ACHN (cell line): ENCODE data around the gene ADAMTS6.
A peak's percentile ranks its signal among the peaks of the same experiment; 100 is the strongest.

Experiments
- DNase-seq: peaks from one replicate; pipeline ENCODE4 v3.0.0-alpha.2; 2015
- in situ Hi-C: cut with HindIII; loops from 2 replicates; pipeline ENCODE4 v1.10.0; 2017; ENCODE audit warnings: low sequenced_read_pairs, low pct_ligation_motif_present, low pct_unique_long_range_greater_than_20kb

ADAMTS6 gene

DNA sequence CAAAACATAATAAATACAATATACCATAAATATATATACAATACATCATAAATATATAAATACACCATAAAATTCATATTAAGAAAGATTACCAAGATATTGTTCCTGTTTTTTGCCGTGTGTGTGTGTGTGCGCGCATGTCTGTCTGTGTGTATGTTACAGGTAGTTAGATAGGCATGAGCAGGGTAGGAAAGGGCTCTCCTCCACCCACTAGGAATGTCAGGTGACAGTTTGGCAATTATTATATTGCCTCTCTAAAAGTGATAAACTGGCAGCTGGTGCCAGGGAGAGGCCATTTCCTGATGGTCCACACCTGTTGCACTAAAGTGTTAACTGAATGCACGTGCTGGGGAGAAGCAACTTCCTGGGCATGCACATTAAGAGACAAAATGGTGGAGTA is 232.8 kb downstream of the ADAMTS6 start:
- in situ Hi-C loops = no loop called here
- DNase-seq = no peak

DNA sequence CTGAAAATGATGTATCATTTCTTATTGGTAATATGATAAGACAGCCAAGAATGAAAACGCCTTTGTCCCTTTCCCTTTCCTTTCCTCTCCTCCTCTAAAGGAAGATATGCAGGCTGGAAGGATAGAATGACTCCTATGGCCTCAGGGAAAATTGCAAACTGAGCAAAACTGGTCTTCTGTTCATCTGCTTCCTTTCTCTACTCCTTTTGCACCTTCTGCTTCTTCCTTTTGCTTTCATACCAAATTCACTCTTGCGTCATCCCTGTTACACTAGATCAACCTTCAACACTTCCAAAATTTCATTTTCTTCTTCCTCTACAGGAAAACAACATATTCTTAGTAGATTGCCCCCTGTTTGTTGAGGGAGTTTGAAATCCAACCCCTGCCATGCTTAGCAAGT is 234.1 kb downstream of the ADAMTS6 start:
- no peak for DNase-seq
- in situ Hi-C loops = no loop called here

DNA sequence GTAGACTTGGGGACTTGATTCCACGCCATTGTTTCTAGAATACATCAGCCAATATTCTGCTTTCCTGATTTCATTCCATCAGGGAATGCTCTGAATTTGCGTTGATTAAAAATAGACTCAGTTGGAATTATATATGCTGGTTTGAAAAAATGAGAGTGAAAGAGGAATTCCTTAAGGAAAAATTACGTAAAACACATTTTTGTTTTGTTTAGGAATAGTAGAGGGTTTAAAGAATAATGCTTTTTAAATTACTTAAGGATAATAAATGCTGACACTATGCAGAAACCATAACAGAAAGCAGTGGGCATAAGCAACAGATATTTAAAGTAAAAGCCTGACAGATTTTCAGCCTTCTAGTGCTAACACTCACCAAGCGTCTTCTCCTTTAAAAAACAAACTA is 235.0 kb downstream of the ADAMTS6 start:
- DNase-seq = no peak
- in situ Hi-C loops = no loop called here

DNA sequence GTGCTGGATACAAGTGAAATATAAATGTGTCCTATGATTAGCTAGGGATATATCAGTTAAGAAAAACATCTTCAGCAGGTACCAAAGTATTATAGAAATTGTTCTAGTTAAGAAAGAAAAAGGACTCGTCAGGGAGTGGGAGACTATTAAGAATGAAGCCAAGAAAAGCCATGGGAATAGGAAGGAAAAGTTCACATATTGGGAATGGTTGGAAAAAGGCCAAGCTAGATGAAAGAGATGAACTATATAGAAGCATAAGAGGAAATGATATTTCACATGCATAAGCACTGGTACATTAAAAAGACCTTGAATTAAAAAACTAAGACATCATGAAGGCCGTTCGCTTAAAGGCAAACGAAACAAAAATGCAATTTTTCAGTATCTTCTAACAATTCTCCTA is 237.7 kb downstream of the ADAMTS6 start:
- no peak for DNase-seq
- in situ Hi-C loops = no loop called here

DNA sequence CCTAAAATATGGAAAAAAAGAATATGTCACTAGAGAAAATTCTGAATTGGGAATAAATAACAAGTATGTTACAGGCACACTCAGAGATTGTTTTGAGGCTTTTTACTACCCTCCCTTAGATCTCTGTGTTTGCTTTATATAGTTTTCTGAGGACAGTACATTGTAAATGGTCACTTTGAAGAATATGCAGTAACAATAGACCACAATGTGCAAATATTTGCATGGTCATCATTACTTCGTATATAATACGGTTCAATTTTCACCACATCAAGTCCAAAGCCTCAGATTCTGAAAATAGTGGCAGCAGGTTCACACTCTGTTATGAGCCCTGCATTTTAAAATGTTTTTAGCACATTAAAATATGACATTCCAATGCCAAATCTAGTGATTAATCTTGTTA is 238.6 kb downstream of the ADAMTS6 start:
- no peak for DNase-seq
- in situ Hi-C loops = no loop called here

DNA sequence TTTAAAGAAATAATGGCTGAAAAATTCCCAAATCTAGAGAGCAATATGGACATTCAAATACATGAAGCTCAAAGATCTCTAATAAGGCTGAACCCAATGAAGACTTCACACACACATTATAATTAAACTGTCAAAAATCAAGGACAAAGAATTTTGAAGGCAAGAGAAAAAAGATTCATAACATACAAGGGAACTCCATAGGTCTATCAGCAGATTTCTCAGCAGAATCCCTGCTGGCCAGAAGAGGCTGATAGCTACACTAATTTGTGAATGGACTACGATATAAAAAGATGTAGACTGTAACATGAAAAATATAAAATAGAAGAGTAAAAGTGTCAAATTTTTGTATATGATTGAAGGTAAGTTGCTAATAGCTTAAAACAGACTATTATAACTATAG is 251.9 kb downstream of the ADAMTS6 start:
- in situ Hi-C loops = no loop called here
- no peak for DNase-seq

DNA sequence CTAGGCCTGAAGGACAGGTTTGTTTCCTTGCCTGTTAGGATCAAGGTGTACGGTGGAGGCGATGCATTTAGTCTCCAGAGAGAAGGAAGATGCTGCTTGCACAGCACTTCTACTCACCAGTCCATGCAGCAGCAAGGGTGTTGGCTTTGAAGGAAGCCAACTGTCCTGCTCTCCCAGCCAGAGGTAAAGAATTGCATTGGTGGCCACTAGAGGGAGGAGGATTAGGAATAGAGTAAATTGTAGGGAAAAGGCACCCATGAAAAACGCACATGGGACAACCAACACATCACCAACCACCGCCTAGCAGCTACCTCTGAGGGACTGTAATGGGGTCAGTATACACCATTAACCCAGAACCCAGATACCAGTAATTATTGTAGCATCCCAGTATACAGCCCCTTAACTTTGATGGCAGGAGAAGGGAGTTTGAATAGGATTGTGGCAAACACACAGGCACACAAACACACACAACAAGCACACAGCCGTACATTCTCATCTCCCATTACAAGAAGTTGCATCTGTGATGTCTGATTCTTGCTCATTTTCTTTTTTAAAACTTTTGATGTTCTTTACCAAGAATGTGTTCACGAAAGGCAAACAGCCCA is 267.7 kb downstream of the ADAMTS6 start:
- DNase-seq = peak; percentile 35
- in situ Hi-C loops = no loop called here

DNA sequence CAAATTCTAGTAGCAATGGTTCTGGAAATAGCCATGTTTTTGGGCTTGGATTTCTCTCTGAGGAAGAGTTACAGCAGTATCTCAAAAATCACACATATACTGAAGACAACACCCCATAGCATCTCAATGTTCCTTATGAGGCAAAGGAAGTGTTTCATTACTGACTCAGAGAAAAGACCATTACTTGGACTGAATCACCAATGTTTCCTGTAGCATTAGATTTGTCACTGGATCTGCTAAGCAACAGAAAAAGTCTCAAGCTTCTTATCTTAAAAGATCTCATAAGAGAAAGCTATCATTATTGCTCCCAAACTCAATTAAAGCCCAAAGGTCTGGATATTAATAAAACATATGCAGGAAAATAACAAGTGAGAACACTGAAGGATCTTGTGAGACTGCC is 272.4 kb downstream of the ADAMTS6 start:
- in situ Hi-C loops = no loop called here
- peak; percentile 60 for DNase-seq

DNA sequence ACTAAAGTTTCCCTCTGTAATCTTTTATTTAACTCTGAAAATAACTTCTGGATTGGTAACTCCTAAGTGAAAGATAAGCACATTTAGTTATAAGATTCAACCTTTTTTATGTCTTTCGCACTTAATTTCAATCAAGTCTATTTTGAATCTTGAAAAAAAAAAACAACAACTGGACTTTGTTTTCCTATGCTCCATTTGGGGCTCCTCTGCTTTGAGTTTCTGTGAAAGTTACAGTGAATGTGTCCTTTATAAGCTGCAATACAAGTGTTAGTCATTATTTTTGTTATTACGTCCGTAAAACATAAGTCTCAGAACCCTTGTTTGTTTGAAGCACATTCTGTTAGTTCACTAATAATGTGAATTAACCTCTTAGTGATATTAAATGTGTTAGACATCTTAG is 276.8 kb downstream of the ADAMTS6 start:
- no peak for DNase-seq
- in situ Hi-C loops = no loop called here

DNA sequence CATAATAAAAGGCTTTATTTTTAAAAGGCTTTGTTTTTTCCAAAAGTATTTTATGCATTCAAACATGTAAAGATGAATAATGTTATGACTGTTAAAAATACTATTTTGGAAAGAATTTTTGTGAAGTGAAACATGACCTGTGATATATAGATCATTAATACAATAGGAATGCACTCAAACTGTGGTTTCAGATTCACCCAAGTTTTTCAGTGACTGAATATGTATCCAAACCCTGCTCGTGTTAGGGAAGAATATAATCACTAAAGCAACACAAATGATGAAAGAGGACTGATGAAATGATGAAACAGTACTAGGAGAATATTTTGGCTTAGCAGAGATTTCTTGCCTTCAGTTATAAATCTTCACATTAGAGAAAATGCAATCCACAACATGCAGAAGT is 278.0 kb downstream of the ADAMTS6 start:
- DNase-seq = peak; percentile 66
- in situ Hi-C loops = no loop called here

DNA sequence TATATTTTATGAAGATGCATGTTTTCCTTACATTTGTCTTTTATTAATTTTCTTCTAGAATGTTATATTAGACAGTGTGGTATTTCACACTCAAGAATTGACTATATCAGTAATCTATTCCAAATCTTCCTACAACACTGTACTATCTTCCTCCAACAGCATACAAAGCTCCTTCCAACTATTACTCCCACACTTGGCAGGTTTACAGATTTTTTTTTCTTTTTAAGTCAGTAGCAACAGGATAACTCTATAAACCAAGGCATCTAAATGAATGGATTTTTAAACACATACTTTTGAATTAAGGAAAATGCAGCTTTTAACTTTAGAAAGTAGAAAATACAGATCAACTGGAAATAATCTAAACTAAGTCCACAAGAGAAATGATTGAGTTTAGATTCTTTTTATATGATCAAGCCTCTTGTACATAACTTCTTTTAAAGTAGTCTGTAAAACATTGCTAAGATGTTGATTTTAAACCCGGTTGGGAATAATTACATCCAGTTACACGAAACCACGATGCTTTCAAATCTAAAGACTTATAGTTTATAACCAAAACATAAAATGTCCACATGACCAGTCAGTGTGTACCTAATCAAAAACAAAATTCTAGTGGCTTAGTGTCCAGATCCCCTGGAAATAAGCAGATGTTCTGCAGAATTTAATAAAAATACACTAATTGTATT is 281.6 kb downstream of the ADAMTS6 start:
- in situ Hi-C loops = no loop called here
- peak; percentile 65 for DNase-seq

DNA sequence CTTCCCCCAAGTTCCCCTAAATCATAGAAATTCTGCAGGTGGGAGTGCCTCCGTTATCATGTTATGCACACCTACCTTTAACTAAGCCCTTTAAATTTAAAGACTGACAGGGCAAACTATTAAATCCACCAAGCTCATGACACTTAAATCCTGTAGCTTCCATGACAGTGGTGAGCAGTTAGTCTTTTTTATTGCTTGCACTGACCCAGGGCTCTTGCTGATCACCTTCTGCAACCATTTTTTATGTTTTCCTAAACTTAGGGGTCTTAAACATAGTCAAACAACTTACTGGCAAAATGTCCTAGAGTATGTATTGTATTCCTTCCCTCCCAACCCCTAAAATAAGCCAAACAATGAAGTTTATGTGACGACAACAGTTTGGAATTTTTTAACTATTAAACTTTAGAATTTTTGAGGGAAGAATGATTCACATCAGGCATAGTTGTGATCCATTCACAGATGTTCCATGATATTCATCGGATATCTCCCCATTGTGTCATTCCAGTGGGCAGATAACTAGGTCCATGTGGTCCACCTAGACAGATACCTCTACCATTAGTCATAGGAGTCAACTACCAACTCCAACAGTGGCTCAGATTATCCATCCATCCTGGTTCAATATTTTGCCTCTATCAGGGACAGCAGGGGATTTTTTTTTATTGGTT is 283.1 kb downstream of the ADAMTS6 start:
- peak; percentile 96 for DNase-seq
- in situ Hi-C loops = no loop called here

DNA sequence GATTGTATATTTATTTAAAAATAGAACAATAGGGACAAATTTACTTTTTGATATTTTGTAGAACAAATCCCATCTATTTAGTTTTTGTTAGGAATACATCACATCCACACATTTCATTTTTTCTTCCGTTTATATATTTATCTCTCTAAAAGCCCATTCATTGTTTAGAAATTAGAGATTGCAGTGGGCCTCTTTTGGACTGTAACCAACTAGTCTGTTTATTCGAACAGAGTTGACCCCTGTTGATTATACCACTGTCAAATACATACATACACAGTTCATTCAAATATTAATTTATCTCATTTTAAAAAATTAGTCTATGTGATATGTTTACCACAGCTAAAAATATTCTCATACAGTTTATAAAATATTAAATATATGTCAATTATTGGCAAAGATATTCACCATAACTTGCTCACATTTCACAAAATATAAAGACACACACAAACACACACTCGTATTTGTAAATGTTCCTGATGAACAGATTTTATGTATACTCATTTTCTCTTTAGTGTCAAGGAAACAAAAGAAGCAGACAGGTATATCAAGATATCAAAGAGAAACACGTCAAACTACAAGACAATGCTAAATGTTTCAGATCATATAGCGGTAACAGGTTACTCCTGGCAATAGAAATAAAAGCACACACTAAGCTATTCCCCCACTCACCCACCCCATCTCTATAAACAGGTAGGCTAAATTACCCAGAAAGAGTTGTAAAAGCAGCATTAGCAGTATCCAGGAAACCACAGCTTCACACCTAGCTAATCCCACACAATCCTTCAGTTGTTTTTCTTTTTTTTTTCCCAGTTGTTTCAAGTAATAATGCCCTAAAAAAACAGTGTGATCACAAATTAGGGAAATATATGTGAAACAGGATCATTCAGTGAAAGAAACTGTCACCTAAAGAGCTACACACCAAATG is 283.9 kb downstream of the ADAMTS6 start:
- in situ Hi-C loops = no loop called here
- no peak for DNase-seq

DNA sequence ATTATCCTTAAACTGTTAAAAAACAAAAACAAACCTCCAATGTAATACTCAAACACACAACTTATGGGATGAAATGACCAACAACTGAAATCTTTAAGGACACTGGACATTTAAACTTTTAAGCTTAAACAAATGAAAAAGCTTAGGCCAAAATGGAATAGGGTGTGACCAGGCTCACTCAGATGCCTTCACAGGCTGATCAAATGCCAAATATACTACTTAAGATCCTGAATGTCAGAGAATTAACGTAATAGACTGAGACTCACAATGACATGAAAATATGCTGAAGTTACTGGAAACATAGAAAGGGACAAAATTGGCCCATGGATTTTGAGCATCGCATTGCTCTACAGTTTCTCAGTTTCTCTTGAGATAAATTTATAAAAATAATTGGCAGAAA is 286.8 kb downstream of the ADAMTS6 start:
- in situ Hi-C loops = no loop called here
- DNase-seq = no peak

DNA sequence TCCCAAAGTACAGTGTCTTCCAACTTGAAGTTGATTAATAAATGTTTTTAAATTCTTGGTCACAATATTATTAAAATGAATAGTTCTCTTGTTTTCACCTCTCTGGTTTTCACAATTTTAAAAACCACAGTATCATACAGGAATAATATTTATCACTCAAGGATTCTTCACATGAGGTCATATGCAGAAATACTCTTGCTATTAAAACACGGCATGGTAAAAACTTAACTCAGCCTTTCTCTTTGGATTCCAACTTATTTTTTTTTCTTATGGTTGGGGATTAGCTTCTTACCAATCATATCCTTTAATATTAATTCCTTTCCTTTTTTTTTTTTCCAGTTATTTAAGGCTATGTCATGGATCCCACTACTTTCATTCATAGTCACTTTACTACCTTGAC is 289.4 kb downstream of the ADAMTS6 start:
- DNase-seq = no peak
- in situ Hi-C loops = no loop called here

DNA sequence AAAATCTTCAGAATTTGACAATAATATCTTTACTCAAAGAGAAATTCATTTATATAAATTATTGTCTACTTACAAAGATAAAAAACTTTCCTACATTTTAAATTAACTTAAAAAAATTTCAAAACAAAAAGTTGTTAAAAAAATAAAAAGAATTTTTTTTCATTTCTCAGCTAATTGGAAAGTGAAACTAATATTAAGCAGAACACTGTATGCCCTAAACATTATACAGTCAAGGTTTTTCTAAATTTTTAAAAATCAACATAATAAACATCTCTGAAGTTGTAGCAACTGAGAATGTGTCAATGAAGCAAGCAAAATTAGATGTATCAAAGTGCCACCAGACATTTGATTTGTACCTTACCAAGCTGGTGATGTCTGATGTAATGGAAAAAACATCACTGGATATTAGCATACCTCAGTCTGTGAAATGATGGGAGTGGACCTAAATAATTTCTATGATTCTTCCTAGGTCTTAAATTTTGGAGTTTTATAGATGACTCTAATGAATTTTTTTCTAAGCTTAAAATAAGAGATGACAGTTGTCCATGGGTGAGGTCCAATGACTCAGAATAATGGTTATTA is 290.1 kb downstream of the ADAMTS6 start:
- DNase-seq = no peak

DNA sequence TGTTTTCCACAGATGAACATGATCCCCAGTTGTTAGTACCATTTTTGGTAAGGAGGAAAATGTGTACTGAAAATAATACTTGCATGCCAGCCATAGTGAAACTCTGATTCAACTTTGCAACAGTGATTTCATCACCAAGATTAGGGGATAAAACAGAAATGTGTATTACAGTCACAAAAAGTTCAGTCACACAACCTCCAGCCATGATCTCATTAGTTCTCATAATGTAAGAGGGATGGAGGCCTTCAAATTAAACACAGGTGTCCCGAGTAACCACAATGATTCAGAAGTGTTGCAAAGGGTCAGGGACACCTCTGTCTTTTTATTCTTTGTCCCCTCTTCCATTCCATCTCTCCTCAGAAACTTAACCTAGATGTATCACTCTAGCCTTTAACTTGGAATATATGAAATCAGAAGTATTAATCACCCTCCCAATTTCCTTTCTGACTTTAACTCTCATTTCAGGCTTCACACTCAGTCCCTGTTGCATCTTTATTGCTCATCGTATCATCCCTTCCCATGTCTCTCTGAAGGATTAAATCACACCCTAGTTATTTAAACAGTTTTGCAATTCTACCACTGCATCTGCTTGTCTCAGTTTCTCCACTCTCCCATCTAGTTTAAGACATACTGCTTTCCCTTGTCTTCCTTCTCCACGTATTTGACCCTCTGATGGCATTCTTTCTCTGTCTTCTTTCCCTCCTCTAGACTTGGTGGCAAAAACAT is 291.2 kb downstream of the ADAMTS6 start:
- no peak for DNase-seq
- in situ Hi-C loops = no loop called here

More for the DNA sequence above, 290.1 kb downstream of the ADAMTS6 start:
- in situ Hi-C loops = no loop called here

DNA sequence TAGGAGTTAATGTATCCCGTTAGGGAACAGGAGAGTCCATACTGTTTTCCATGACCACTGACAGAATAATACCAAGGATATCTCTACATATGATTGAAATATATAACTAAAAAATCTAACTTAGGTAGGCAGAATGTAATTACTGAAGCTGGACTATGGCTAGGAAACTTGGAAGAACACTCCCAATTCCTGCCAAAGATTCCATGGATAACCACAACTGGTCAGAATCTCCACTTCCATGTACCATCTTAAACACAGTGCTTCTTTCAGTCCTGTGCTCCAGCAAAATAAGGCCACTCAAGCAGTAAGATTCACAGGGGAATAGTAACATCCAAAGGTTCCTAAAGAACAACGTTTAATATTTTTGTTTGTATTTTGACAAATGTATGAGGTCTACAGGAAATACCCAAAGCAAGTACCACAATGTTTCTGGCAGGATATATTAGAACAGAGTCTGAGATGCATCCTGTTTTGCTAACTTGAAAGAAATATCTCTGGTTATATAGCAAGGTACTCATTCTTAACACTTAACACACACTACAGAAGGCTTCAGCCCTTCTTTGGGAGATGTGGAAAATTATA is 295.0 kb downstream of the ADAMTS6 start:
- DNase-seq = no peak
- in situ Hi-C loops = no loop called here
